ENCODE measurements around the gene NPPA.

GRCh38 chr1:11878891-11879190, 31.3 kb upstream of the NPPA start:
- TF ChIP-seq ZNF512 (tag; IDR thresholded peaks at IDR 0.05) (no peak), EP300 (IDR thresholded peaks at IDR 0.05; ENCODE audit: low read length) (no peak), NFYB (IDR thresholded peaks at IDR 0.05; ENCODE audit: extremely low read depth, insufficient read length) (no peak), MAFF (IDR thresholded peaks at IDR 0.05; ENCODE audit: low read length) (no peak), DPF2 (IDR thresholded peaks at IDR 0.05) (no peak), HNRNPUL1 (IDR thresholded peaks at IDR 0.05; ENCODE audit: low read length) (no peak), MITF (IDR thresholded peaks at IDR 0.05) (no peak), CHD2 (IDR thresholded peaks at IDR 0.05; ENCODE audit: low read depth, low read length) (no peak), CTCF (IDR thresholded peaks at IDR 0.05 in 2 of 3, conservative IDR thresholded peaks at IDR 0.05 in 1 of 3; ENCODE audit: insufficient read depth in 2 of 3, low read depth in 1 of 3, low read length in 3 of 3) (no peak)

Measured in K562 (cell line).